CD4-positive, alpha-beta T cell treated with Interleukin-15 for 4 hours (primary cell): ENCODE data around the gene ATRNL1.

Source experiments
- DNase-seq: peaks from one replicate; pipeline ENCODE4 v3.0.0-alpha.2; 2020; ENCODE audit warnings: low spot score

The ATRNL1 gene

GRCh38 chr10:115950320-115950719 is 857.2 kb downstream of the ATRNL1 start:
- no peak for DNase-seq

GRCh38 chr10:115951242-115951641 is 858.1 kb downstream of the ATRNL1 start:
- no peak for DNase-seq

- no peak for DNase-seq
These were observed 860.1 kb downstream of the ATRNL1 start for GRCh38 chr10:115953281-115953680.

- DNase-seq, result no peak
These were observed 860.8 kb downstream of the ATRNL1 start for GRCh38 chr10:115953968-115954367.

GRCh38 chr10:115956225-115957011 is 863.3 kb downstream of the ATRNL1 start:
- no peak for DNase-seq

GRCh38 chr10:115957012-115957399 is 863.8 kb downstream of the ATRNL1 start:
- DNase-seq, result no peak

- DNase-seq, result no peak
These were observed 864.7 kb downstream of the ATRNL1 start for GRCh38 chr10:115957786-115958442.

GRCh38 chr10:115963848-115964247 is 870.7 kb downstream of the ATRNL1 start:
- no peak for DNase-seq

GRCh38 chr10:115964827-115965226 is 871.7 kb downstream of the ATRNL1 start:
- DNase-seq, result no peak

- DNase-seq, result no peak
These were observed 872.2 kb downstream of the ATRNL1 start for GRCh38 chr10:115965376-115965775.

- no peak for DNase-seq
These were observed 875.1 kb downstream of the ATRNL1 start for GRCh38 chr10:115968236-115968635.

GRCh38 chr10:115969591-115969990 is 876.4 kb downstream of the ATRNL1 start:
- no peak for DNase-seq

- DNase-seq, result no peak
These were observed 878.8 kb downstream of the ATRNL1 start for GRCh38 chr10:115971921-115972320.

GRCh38 chr10:115972426-115972825 is 879.3 kb downstream of the ATRNL1 start:
- no peak for DNase-seq

GRCh38 chr10:115974351-115974750 is 881.2 kb downstream of the ATRNL1 start:
- no peak for DNase-seq

GRCh38 chr10:115974816-115975430 is 881.8 kb downstream of the ATRNL1 start:
- no peak for DNase-seq

GRCh38 chr10:115975506-115975905 is 882.3 kb downstream of the ATRNL1 start:
- no peak for DNase-seq

GRCh38 chr10:115976342-115976741 is 883.2 kb downstream of the ATRNL1 start:
- no peak for DNase-seq

GRCh38 chr10:115977855-115978254 is 884.7 kb downstream of the ATRNL1 start:
- DNase-seq, result no peak

- DNase-seq, result no peak
These were observed 886.4 kb downstream of the ATRNL1 start for GRCh38 chr10:115979576-115979975.

GRCh38 chr10:115980470-115980869 is 887.3 kb downstream of the ATRNL1 start:
- no peak for DNase-seq

GRCh38 chr10:115981081-115981480 is 887.9 kb downstream of the ATRNL1 start:
- DNase-seq, result no peak

GRCh38 chr10:115982076-115982475 is 888.9 kb downstream of the ATRNL1 start:
- no peak for DNase-seq
